Nephron progenitor cell (in vitro differentiated cells): ENCODE measurements around the gene CDK19.
A peak's percentile ranks its signal among the peaks of the same experiment; 100 is the strongest.

ENCODE experiments used
- DNase-seq: peaks from one replicate; pipeline ENCODE4 v3.0.0; 2021
- H3K27ac Mint-ChIP-seq: 2 replicates; pipeline ENCODE4 v1.8.0; 2021; ENCODE audit warnings: mild to moderate bottlenecking, moderate library complexity, mixed read lengths
- H3K27me3 Mint-ChIP-seq: 2 replicates; pipeline ENCODE4 v1.8.0; 2021; ENCODE audit warnings: mild to moderate bottlenecking, low read depth, mixed read lengths; ENCODE audit not compliant: poor library complexity
- H3K36me3 Mint-ChIP-seq: 2 replicates; pipeline ENCODE4 v1.8.0; 2021; ENCODE audit warnings: low read depth, mixed read lengths
- H3K4me1 Mint-ChIP-seq: 2 replicates; pipeline ENCODE4 v1.8.0; 2021; ENCODE audit warnings: mixed read lengths
- H3K4me3 Mint-ChIP-seq: 2 replicates; pipeline ENCODE4 v1.8.0; 2021; ENCODE audit warnings: mild to moderate bottlenecking, moderate library complexity, mixed read lengths
- H3K9me3 Mint-ChIP-seq: 2 replicates; pipeline ENCODE4 v1.8.0; 2021; ENCODE audit warnings: mild to moderate bottlenecking, moderate library complexity, mixed read lengths
- CTCF ChIP-seq: fragments of 200-600 bp; sonication (generic); IDR thresholded peaks from 2 replicates; pipeline ENCODE4 v1.5.0; 2021; ENCODE audit warnings: antibody characterized with exemption

The CDK19 gene

GRCh38 chr6:110643175-110643574 is 172.1 kb downstream of the CDK19 start:
- DNase-seq: no peak
- TF ChIP-seq CTCF: no peak
- Mint-ChIP-seq H3K9me3 (peaks cover 4% of the 10 kb centered on the region), H3K36me3 (peaks cover 55% of the 10 kb centered on the region), H3K4me3 (no peak overlapping the region), H3K27me3 (no peaks in the 10 kb centered on the region), H3K27ac (no peak overlapping the region), H3K4me1 (no peaks in the 10 kb centered on the region)

- Mint-ChIP-seq H3K27me3 (no peaks in the 10 kb centered on the region), H3K9me3 (peaks cover 4% of the 10 kb centered on the region), H3K4me1 (no peaks in the 10 kb centered on the region), H3K27ac (no peak overlapping the region), H3K4me3 (no peak overlapping the region), H3K36me3 (peaks cover 50% of the 10 kb centered on the region)
- TF ChIP-seq CTCF: no peak
- no peak for DNase-seq
These were observed 172.6 kb downstream of the CDK19 start for GRCh38 chr6:110642711-110643110.

GRCh38 chr6:110636781-110637180 is 178.5 kb downstream of the CDK19 start:
- peaks cover 33% of the 10 kb centered on the region for H3K36me3 Mint-ChIP-seq
- no peaks in the 10 kb centered on the region for H3K27me3 Mint-ChIP-seq
- H3K27ac Mint-ChIP-seq: peak overlapping the region; percentile 3
- no peaks in the 10 kb centered on the region for H3K9me3 Mint-ChIP-seq
- DNase-seq: no peak
- H3K4me1 Mint-ChIP-seq: peaks cover 6% of the 10 kb centered on the region
- TF ChIP-seq CTCF: no peak
- no peak overlapping the region for H3K4me3 Mint-ChIP-seq

- no peaks in the 10 kb centered on the region for H3K9me3 Mint-ChIP-seq
- no peaks in the 10 kb centered on the region for H3K27me3 Mint-ChIP-seq
- H3K27ac Mint-ChIP-seq: no peak overlapping the region
- H3K36me3 Mint-ChIP-seq: peaks cover 25% of the 10 kb centered on the region
- peaks cover 6% of the 10 kb centered on the region for H3K4me1 Mint-ChIP-seq
- no peak for DNase-seq
- TF ChIP-seq CTCF: no peak
- no peak overlapping the region for H3K4me3 Mint-ChIP-seq
These were observed 180.2 kb downstream of the CDK19 start for GRCh38 chr6:110635096-110635495.

GRCh38 chr6:110633731-110634213 is 181.5 kb downstream of the CDK19 start:
- H3K4me3 Mint-ChIP-seq: no peak overlapping the region
- no peaks in the 10 kb centered on the region for H3K27me3 Mint-ChIP-seq
- H3K9me3 Mint-ChIP-seq: no peaks in the 10 kb centered on the region
- DNase-seq: no peak
- H3K4me1 Mint-ChIP-seq: peaks cover 6% of the 10 kb centered on the region
- peaks cover 20% of the 10 kb centered on the region for H3K36me3 Mint-ChIP-seq
- no peak for TF ChIP-seq CTCF
- H3K27ac Mint-ChIP-seq: no peak overlapping the region

- Mint-ChIP-seq H3K27ac (peak overlapping the region; percentile 81), H3K9me3 (no peaks in the 10 kb centered on the region), H3K4me1 (no peaks in the 10 kb centered on the region), H3K27me3 (no peaks in the 10 kb centered on the region), H3K36me3 (peaks cover 5% of the 10 kb centered on the region), H3K4me3 (no peak overlapping the region)
- no peak for DNase-seq
- TF ChIP-seq CTCF: no peak
These were observed 186.1 kb downstream of the CDK19 start for GRCh38 chr6:110629153-110629552.
